ENCODE measurements around the gene PEX11G.

The PEX11G gene

DNA sequence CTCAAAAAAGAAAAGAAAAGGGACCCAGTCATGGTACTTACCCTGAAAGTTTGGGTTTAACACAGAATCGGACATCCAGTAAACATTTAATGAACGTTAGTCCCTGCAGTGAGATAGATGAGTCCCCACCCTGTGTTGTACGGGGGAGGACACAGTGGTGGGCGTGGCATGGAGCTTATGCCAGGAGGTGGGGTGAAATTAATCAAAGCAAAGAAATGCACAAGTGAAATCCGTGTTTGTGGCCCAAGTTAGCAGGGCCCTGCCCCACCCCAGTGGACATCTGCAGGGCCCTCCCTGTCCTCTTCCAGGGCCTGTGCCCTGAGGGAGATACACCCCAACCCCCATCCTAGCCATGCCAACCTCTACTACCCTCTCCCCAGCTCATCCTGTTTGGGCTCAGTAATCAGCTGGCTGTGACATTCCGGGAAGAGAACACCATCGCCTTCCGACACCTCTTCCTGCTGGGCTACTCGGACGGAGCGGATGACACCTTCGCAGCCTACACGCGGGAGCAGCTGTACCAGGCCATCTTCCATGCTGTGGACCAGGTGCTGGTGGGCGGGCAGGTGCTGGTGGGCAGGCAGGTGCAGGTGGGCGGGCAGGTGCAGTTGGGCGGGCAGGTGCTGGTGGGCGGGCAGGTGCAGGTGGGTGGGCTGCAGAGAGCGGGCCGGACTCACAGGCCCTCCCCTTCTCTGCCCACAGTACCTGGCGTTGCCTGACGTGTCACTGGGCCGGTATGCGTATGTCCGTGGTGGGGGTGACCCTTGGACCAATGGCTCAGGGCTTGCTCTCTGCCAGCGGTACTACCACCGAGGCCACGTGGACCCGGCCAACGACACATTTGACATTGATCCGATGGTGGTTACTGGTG lies 37.5 kb upstream of the PEX11G start:
- TF ChIP-seq, protein P1, sequence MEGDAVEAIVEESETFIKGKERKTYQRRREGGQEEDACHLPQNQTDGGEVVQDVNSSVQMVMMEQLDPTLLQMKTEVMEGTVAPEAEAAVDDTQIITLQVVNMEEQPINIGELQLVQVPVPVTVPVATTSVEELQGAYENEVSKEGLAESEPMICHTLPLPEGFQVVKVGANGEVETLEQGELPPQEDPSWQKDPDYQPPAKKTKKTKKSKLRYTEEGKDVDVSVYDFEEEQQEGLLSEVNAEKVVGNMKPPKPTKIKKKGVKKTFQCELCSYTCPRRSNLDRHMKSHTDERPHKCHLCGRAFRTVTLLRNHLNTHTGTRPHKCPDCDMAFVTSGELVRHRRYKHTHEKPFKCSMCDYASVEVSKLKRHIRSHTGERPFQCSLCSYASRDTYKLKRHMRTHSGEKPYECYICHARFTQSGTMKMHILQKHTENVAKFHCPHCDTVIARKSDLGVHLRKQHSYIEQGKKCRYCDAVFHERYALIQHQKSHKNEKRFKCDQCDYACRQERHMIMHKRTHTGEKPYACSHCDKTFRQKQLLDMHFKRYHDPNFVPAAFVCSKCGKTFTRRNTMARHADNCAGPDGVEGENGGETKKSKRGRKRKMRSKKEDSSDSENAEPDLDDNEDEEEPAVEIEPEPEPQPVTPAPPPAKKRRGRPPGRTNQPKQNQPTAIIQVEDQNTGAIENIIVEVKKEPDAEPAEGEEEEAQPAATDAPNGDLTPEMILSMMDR (IDR thresholded peaks at IDR 0.05; ENCODE audit: borderline replicate concordance, control extremely low read depth, extremely low read depth, insufficient read depth, missing control alignments) = no peak
- in situ Hi-C loops (cut with MboI; ENCODE audit: low sequenced_read_pairs, unreplicated experiment) = no loop called here
- DNase-seq (ENCODE audit: low spot score) = no peak

DNA sequence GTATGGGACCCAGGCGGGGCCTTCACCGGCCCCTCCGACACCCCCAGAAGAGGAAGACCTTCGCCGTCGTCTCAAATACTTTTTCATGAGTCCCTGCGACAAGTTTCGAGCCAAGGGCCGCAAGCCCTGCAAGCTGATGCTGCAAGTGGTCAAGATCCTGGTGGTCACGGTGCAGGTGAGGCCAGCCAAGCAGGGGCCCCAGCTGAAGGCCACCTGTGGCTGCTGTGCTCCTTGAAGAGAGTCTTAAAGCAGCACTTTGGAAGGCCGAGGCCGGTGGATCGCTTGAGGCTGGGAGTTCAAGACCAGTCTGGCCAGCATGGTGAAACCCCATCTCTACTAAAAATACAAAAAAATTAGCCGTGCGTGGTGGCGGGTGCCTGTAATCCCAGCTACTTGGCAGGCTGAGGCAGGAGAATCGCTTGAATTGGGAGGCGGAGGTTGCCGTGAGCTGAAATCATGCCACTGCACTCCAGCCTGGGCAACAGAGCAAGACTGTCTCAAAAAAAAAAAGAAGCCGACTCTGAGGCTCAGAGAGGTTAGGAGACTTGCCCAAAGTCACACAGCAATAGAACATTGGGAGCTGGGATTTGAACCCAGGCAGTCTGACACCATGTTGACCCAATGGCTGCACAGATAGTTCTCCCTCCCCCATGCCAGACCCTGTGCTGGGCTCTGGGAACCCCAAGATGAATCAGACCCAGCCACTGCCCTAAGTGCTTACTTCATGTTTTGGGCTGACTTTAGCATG lies 36.3 kb upstream of the PEX11G start:
- DNase-seq (ENCODE audit: low spot score) = no peak
- TF ChIP-seq, protein P1 (IDR thresholded peaks at IDR 0.05; ENCODE audit: borderline replicate concordance, control extremely low read depth, extremely low read depth, insufficient read depth, missing control alignments) = no peak
- in situ Hi-C loops (cut with MboI; ENCODE audit: low sequenced_read_pairs, unreplicated experiment) = no loop called here

DNA sequence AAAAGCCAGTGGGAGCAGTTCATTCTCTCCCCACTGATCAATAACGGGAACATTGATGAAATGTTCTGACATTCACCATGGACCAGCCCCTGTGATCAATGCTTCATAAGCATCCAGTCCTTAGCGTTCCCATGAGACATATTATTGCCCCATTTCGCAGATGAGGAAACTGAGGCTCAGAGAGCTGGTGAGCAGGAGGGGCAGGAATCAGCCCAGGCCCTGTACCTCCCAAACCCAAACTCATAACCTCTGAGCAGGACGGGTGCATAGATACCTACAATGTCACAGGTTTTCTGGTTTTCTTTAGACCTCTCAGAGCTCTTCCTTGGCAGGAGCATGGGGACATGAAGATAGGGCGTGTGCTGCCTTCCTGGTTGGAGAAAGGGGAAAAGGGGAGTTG lies 35.7 kb upstream of the PEX11G start:
- in situ Hi-C loops (cut with MboI; ENCODE audit: low sequenced_read_pairs, unreplicated experiment) = no loop called here
- DNase-seq (ENCODE audit: low spot score) = no peak
- TF ChIP-seq, protein P1 (IDR thresholded peaks at IDR 0.05; ENCODE audit: borderline replicate concordance, control extremely low read depth, extremely low read depth, insufficient read depth, missing control alignments) = no peak

DNA sequence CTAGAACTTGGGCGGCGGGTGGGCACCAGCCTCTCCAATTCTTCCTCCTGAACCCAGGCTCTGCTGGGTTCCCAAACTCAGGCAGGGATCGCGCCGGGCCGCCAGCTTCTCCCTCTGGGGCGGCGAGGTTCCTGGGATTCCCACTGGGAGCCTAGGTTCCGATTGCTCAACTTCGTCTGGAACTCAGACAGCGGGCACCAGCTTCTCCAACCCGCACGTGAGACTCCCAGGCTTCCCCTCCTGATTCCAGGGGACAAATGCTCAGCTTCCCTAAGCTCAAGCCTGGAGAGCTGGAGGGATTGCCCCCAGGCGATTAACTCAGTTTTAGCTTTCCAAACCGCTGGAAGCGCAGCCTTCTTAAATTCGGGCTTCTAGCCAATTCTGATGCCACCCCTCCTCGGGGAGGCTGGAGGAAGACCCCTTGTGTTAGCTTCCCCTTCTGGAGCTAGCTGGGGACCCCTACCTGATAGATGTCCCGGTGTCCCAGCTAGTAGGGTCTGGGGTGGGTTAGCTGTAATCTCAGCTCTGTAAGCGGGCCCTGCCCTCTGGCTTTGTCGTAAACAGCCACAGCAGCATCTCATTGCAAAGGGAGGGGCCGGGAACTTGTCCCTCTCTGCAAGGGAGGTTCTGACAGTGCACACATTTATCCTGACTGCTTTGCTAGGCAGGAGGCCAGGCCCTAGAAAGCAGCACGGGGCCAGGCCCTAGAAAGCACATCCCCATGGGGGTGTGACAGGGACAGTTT lies 34.3 kb upstream of the PEX11G start:
- no peak for DNase-seq (ENCODE audit: low spot score)
- TF ChIP-seq, protein P1 (IDR thresholded peaks at IDR 0.05; ENCODE audit: borderline replicate concordance, control extremely low read depth, extremely low read depth, insufficient read depth, missing control alignments) = no peak
- in situ Hi-C loops (cut with MboI; ENCODE audit: low sequenced_read_pairs, unreplicated experiment) = no loop called here

DNA sequence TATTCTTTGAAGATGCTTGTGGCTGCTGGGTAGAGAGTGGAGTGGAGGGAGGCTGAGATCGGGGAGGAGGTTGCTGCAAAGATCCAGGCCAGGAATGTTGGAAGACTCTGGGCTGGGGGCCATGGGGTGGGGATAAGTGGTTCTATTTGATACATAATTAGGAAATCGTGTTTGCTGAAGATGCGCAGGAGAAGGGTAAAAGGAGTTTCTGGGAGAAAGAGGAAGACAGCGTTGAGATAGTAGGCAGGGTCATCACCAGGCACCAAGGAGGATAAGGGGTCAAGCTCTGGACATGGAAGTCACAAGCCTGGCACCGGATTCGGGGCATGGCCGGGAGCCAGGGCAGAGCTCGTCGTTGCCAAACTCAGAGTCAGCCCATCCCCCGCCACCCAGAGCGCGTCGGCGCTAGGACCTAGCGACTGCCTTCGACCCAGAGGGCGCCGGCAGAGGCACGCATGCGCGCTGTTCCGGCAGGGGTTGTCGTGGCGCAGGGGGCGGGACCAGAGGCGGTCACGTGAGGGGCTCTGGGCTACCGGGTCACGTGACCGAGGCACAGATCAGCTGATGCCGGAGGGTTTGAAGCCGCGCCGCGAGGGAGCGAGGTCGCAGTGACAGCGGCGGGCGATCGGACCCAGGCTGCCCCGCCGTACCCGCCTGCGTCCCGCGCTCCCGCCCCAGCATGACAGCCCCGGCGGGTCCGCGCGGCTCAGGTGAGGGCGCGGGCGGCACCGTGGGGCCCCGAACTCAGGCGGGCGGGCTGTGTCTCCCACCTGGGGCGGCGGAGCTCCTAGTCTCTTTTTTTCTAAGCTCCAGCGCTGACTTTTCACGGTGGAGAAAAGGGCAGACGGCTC lies 33.5 kb upstream of the PEX11G start, which contains the start of gene MCOLN1:
MCOLN1 (plus strand) TSS at position 553 of the 851 bp plus-strand sequence; CDS start at position 680, 127 bp downstream.
- in situ Hi-C loops (cut with MboI; ENCODE audit: low sequenced_read_pairs, unreplicated experiment) = no loop called here
- TF ChIP-seq, protein P1 (IDR thresholded peaks at IDR 0.05; ENCODE audit: borderline replicate concordance, control extremely low read depth, extremely low read depth, insufficient read depth, missing control alignments) = no peak
- DNase-seq (ENCODE audit: low spot score) = peak; percentile 100
